IPS-NIHi7 (cell line): ENCODE measurements around the gene PDGFA.

Experiments used
- DNase-seq: peaks from one replicate; pipeline ENCODE4 v3.0.0; 2012; ENCODE audit warnings: mixed read lengths; ENCODE audit errors: extremely low spot score

The PDGFA gene

DNA sequence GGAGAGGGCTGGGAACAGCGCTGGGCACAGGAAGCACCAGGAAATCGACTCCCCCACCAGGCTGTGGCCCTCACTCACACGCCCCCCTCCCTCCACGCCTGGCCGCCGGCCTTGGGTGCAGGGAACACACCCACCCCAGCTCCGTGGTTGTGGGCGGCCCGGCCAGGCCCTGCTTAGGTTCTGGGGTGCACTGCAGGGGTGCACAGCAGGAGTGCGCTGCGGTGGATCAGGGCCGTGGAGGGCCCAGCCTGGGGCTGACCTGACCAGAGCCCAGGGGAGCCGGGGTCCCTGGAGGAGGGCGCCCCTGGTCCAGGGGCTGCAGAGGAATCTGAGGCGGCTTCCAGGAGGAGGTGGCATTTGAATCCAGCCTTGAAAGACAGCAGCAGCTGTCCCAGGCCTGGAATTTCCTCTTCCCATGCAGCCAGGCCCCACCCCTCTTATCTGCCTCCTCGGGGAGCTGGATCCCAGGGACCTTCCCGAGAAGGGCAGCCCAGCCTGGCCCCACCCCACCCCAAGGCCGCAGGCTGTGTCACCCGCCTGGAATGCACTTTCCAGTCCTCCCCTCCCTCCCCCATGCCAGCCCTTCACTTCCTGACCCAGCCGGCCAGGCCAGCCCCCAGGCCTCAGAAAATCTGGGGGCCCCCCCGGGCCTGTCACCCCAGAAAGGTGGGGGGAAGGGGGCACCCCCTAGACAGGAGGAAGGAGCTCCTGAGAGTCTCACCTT lies 18.4 kb upstream of the PDGFA start:
- DNase-seq: peak; percentile 84

DNA sequence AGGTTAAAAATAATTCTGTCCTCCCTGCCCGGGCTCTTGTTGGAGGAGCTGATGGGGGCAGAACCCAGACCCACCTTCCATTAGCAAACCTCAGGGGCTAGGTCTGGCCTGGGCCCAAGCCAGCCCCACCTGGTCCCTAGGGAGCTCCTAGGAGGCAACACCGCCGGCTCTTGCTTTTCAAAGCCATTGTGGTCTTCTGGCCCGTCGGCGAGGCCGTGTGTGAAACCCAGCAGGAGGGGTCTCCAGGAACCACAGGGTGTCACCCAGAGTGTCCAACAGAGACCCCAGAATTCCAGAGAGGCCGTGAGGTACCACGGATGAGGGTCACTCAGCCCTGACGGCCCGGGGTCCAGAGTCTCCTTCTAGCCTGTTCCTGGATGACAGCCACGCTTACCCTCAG lies 16.6 kb upstream of the PDGFA start:
- DNase-seq: no peak

DNA sequence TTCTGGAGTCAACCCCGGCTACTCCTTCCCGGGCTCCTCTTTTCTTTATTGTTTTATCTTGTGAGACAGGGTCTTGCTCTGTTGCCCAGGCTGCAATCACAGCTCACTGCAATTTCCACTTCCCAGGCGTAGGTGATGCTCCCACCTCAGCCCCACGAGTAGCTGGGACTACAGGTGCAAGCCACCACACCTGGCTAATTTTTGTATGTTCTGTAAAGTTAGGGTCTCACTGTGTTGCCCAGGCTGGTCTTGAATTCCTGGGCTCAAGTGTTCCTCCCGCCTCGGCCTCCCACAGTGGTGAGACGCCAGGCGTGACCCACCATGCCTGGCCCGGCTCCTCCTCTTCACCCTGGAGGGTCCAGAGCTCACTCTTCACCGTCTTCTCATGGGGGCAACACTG lies 15.3 kb upstream of the PDGFA start:
- DNase-seq: no peak

DNA sequence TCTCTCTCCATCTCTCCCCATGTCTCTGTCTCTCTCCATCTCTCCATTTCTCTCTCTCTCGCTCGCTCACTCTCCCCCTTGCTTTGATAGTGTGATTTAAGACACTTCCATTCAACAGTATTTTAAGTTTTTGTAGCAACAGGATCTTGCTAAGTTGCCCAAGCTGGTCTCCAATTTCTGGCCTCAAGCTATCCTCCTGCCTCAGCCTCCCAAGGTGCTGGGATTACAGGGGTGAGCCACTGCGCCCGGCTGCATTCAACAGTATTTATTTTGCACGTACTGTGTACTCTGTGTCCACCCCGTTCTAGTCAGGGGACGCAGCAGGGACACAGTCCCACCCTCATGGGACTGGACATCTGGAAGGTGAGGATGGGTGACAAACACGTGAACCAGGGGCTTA lies 14.4 kb upstream of the PDGFA start:
- DNase-seq: no peak

DNA sequence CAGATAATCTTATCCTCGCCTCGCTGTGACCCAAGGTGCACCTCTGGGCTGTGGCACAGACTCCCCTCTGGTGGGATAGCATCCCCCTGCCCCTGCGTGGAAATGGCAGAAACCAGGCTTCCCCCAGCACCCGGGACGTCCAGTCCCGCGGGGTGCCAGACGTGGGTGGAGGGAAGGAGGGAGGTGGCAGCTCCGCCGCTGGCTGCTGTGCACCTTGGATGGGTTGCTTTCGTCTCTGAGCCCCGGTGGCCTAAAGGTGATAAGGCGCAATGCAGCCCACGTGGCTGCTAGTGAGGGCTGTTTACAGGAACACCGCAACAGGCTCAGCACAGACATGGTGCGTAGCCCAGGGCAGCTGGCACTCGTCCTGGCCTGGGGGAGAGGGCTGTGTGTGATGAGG lies 13.6 kb upstream of the PDGFA start:
- no peak for DNase-seq

DNA sequence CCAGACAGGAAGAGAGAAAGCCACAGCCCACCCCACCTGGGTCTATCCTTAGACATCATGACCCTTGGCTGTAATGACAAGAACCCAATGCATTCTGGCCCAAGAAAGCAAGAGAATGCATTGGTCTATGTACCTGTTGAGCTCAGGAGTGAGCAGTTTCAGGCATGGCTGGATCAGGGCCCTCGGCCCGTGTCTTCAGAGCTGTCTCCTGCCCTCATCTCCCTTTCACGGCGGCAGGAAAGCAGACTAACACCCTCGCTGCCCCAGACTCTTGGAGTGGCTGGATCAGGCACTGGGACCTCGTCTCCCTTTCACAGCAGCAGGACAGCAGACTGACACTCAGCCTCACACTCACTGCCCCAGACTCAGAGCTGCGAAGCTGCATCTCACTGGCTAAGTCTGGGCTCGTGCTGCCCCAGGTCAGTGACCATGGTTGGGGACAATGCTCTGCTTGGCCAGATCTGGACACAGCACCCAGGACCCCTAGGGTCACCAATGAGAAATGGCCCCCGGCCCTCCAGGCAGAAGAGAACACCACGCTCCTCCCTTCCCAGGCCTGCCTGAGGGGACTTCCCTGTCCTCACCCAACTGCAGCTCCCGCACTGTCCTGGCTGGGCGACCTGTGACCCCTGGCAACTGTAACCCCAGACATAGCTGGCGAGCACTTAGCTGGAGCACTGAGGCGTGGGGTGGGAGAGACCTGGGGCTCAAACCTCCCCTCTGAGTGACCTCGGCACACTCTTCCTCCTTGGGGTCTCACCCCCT lies 12.9 kb upstream of the PDGFA start:
- no peak for DNase-seq

DNA sequence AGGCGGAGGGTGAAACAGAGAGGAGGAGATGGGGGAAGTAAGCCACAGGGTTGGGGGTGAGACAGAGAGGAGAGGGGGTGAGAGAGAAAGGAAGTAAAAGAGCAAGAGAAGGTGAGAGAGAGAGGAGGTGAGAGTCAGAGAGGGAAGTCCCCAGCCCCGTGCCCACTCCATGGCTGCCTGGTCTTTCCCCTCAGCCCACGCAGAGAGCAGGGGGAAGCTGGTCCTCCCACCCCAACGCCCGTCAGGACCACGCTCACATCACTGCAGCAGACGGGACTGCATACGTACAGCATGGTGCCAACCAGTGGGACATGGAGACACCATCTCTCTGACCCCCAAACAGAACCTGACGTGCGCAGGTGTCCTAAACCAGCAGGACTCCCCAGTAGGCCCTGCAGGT lies 12.1 kb upstream of the PDGFA start:
- no peak for DNase-seq

DNA sequence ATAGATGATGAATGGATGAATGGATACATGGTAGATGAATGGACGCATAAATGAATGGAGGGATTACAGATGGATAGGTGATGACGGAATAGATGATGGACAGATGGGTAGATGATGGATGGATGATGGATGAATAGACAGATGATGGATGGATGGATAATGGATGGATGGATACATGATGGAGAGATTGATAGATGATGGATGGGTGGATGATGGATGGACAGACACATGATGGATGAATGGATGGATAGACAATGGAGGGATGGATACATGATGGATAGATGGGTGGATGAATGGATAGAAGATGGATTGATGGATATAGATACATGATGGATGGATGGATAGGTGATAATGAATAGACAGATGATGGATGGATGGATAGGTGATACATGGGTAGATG lies 8.8 kb upstream of the PDGFA start:
- no peak for DNase-seq

DNA sequence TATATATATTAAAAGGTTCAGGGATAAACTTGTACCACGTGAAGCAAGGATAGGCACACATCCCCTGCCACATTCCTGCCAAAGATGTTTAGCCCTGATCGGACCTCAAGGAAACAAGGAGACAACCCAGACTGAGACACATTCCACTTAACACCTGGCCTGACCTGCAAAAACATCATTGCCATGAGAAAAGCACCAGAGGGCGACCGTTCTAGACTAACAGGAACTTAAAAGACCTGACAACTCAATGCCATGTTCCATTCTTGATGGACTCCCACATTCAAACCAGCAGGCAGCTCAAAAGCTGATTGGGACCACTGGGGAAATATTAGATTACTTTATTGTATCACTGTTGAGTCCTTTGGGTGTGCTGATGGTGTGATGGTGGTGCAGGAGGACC lies 8.1 kb upstream of the PDGFA start:
- no peak for DNase-seq

DNA sequence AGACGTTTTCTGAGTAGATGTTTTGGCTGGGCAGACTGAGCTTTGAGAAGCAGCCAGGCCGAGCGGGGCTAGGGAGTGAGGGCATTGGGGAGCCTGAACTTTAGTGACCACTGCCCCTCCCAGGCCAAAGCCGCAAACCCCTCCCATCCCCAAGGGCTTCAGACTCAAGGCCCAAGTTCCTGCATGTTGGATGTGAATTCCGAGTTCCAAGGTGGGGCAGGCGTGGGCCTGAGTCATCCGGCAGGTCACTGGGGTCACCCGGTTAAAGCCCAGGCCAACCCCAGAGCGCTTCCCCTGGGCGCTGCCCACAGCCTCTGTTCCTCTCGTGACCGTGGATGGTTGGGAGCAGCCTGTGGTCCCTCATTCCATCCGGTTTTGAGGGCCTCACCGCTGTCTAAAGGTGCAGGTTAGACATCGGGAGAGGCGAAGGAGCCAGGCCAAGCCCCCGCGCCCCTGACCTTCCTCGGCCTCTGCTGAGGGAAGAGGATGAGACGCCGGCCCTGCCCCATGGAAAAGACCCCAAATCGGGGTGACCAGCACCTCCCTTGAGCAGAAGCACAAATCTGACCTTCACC lies 6.9 kb upstream of the PDGFA start:
- no peak for DNase-seq

DNA sequence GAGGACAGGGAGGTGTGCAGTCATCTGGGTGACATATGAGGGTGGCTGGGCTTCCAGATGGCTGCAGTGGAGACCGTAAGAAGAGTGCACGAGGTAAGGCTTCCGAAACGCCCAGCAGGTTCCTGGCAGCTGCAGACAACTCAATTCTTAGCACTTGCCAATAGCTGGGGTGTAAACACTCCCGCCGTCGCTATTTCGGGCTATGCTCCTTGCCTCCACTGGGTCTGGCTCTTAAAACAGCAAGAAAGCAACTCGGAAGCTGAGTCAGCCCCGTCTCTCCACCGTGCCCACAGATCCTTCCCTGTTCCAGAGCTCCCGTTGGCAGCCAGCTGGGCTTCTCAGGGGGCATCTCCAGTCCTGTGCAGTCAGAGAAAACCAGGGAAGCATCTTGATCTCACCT lies 6.1 kb upstream of the PDGFA start:
- no peak for DNase-seq

DNA sequence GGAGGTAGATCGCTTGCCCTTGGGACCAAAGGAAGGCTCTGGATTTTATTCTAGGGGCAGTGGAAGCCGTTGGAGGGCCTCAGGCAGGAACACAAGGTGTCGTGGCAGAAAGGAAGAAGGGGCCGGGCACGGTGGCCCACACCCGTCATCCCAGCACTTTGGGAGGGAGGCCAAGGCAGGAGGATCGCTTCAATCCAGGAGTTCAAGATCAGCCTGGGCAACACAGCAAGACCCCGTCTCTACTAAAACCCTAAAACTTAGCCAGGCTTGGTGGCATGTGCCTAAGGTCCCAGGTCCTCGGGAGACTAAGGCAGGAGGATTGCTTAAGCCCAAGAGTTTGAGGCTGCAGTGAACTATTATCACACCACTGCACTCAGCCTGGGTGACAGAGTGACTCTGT lies 5.2 kb upstream of the PDGFA start:
- DNase-seq: no peak

DNA sequence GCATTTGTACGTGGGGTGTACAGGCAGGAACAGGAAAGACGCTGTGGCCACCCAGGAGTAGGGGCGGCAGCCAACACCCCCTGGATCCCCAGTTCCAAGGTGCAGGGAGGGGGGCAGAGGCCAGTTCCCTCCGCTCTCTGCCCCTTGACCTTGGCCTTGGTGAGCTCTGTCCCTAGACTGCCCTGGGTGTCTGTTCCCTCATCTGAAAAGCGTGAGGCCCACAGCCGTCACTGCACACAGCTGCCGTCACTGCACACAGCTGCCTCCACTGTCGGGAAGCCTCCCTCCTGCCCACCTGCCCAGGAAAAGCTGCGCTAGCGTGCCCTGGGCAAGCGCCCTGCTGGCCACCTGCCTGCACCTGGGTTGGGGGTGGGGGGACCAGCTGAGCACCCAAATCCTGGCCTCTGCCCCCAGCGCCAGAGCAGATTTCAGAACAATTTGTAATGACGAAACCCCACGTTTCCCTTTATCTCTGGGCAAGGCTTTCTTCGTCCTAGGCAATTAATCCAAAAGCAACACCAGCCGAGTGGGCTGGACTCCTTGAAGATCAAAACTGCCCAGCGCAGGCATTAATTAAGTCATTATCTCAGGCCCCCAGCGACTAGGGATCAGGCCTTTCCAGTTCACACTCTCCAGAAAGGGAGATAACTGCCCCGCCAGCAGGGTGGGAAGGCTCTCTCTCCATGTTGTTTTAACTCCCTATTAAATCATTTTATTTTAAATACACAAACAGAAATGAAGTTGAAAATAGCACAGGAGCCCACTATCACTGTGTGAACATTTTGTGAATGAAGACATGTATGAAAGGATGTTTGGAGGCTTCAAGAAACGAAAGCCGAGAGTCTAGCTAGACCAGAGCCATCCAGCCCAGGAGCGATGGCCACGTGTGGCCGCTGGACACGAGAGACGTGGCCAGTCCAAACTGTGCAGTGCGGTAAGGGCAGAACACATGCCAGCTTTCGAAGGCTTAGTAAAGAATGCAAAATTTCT lies 4.0 kb upstream of the PDGFA start:
- no peak for DNase-seq

DNA sequence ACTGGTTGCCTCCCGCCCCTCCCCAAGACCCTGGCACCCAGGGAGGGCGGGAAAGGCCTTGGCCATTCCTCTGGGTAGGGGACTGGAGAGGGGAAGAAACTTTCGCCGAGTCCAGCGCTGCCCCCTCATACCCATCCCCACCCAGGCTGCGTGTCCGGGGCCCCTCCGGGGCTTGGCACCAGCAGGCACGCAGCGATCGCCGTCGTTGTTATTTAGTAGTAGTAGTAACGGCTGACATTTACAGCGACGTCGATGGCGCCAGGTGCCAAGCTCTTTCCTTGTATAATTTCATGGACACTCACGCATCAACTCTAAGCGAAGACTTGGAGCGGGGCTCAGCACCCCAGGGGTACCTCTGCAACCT lies 3.3 kb upstream of the PDGFA start:
- DNase-seq: no peak

DNA sequence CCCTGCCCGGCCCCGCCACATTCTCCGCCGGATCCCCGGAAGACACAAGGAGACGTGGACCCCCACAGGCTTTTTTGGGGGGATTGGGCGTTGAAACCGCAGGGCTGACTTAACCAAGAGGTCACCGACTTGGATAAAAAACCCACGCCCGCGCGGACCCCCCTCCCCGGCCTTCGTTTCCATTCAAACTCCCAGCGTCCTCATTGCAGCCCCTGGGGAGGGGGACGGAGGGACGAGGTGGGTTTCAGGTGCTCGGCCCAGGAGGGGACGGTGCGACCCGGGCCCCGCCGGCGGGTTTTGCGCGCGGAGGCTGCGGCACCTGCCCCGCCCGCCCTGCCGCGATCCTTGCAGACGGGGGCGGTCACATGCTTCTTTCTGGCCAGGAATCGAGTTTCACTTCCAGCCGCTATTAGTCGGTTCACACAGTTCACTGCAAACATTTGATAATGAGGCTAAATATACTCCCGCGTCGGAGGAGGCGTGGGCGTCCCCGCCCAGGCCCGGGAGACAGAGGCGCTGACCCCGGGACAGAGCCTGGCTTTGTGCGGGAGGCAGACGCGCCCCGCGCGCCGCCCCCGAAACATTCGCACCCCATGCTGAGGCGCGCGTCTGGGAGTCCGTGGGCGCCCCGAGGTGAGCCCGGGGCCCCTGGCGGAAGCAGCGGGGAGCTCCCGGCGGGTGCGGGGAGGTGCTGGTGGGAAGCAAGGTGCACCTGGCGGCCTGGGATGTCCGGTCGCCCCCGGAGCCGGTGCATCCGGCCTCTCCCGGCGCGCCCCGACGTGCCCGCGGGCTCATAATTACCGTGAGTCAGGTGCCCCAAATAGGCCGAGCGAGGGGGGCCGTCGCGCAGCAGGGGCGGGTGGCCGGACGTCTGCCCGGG lies 2.7 kb upstream of the PDGFA start:
- DNase-seq: peak; percentile 45

DNA sequence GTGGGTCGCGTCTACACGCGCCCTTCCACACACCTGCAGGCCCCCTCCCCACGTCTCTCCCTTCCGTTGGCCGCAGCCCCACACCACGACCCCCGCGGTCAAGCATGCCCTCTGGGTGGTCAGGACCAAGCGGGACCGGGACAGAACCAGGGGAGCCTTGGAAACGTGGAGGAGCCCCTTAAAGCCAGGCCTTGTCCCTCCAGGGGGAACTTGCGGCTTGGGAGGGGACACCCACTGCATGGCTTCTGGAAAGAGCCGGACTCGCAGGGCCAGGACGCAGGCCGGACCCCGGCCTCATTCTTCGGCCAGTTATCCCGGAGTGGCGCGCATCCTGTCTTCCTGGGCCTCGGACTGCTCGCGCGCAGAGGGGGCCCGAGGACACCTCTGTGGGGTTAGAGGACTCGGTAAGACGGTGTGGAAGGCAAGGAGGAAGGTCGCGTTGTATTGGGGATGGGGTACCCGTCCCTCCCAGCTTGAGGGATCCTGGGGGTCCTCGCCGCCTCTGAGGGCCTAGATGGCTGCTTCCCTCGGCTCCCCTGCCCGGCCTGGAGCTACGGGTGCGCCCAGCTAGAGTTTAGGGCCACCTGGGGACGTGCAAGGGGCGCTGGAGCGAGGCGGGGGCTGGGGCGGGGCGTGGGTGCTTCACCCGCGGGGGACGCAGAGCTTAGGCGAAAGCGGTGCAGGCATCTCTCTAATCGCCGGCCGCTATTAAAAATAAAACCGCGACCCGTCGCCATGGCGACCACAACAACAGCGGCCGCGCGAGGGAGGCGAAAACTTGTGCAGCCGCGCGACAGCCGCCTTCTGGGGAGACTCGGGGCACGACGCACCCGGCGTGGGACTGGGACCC lies 1.8 kb upstream of the PDGFA start:
- DNase-seq: no peak

DNA sequence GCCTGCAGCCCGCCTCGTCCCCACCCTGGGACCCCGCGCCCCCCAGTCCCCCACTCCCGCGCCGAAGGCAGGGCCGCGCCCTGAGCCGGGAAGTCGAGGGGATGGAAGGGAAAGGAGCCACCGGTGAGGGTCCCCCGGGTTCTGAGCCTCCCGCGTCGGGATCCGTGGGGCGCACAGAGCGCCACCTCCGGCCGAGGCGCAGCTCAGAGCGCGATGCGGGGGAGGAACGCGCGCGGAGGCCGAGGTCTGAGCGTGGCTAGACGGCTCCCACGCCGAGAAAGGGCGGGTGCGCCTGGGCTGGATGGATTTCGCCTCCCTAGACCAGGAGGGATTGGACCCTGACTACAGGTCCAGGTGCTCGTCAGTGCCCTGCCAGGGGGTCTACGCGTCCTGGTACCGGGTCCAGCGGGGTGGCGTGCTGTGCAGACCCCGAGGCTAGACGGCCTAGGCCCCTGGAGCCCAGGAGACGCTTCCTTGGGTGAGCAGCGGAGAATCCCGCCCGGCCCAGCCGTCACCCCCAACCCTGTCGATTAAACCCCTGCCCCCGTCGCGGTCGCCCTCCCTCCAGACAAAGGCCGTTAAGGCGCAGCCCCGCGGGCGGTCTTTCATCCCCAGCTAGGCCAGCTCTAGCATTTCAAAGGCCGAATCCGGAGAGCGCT lies 986 bp upstream of the PDGFA start:
- no peak for DNase-seq

DNA sequence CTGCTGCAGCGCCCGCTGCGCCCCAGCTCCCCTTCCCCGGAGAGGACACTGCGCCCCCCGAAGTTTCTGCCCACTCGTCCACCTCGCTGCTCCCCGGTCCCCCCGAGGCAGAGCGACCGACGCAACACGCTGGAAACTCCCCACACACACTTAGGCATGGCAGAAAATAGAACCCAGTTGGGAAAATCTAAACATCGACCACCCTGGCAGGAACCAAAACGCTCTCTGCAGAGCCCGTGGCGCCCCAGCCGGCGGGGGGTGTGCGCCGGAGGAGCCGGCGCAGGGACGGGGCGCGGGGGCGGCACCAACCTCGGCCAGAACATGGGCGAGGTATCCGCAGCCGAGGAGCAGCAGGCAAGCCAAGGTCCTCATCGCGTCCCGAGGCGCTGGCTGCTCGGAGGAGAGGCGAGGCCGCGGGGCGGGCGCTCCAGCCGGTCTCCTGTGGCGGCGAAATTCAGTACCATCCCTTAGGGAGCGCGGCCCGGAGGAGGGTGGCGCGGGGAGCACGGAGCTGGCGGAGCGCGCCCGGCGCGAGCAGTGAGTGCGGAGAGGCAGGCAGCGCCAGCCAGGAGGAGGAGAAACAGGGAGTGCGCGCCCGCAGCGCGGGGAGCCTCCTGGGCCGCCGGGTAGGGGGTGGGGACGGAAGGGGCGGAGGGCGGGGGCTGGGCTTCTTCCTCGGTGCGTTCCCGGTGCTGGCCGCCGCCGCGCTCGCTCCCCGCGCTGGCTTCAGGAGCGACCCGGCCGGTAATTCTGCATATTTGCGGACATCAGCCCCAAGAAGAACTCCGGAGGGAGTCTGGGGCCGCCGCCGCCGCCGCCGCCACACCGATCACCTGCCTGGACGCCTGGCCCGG lies 789 bp downstream of the PDGFA start:
- peak; percentile 65 for DNase-seq
